ENCODE data around the gene LGALS1.
"Not testable (repeated sequence)": the region's sequence is repeated elsewhere in the genome, so short reads cannot be mapped to it uniquely, and the experiment has no call there.

GRCh38 chr22:37717235-37717634 lies 41.8 kb downstream of the LGALS1 start:
- not testable (repeated sequence) for TF ChIP-seq POLR2A (IDR thresholded peaks at IDR 0.05; ENCODE audit: low read depth, low read length); POLR2AphosphoS5 (IDR thresholded peaks at IDR 0.05; ENCODE audit: low read depth, low read length); TAF1 (IDR thresholded peaks at IDR 0.05; ENCODE audit: borderline replicate concordance, low read depth, low read length)
